HG02973 (cell line): ENCODE measurements around the gene PYGM.
"Not testable (repeated sequence)": the region's sequence is repeated elsewhere in the genome, so short reads cannot be mapped to it uniquely, and the experiment has no call there.

Source experiments
- ATAC-seq: cut with Tn5 transposase; IDR thresholded peaks from one replicate; pipeline ENCODE4 v1.9.1; 2021; ENCODE audit warnings: moderate library complexity; ENCODE audit not compliant: unreplicated experiment

PYGM gene

DNA sequence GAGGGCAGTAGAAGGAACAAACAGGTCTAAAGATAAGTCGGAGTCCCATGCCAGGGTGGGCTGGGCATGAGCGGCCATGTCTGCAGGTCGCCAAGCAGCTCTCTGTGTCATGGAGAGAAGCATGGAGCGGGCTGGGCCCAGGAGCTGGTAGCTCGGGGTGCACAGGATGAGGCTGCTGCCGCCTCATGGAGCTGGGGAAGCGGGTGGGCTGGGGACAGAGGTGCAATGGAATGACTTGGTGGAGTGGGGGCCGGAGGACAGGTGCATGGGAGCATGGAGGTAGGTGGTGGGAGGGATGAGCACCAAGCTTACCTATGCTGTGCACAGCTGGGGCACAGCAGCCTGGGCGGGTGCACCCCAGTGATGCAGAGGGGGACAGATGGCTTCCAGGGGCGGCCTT is 40.4 kb downstream of the PYGM start:
- ATAC-seq, result no peak

DNA sequence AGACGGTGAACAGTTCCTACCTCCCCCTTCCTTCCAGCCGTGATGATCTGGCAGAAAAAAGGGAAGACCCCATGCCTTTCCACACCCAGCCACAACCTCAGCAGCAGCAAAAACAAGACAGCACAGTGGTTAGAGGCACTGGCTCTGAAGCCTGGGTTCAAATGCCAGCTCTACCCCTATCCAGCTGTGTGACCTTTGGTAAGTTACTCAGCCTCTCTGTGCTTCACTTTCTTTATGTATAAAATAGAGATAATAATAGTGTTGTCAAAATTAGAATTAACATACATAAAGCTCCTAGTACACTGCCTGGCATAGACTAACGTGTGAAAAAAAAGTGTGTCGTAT is 41.0 kb downstream of the PYGM start:
- no peak for ATAC-seq

DNA sequence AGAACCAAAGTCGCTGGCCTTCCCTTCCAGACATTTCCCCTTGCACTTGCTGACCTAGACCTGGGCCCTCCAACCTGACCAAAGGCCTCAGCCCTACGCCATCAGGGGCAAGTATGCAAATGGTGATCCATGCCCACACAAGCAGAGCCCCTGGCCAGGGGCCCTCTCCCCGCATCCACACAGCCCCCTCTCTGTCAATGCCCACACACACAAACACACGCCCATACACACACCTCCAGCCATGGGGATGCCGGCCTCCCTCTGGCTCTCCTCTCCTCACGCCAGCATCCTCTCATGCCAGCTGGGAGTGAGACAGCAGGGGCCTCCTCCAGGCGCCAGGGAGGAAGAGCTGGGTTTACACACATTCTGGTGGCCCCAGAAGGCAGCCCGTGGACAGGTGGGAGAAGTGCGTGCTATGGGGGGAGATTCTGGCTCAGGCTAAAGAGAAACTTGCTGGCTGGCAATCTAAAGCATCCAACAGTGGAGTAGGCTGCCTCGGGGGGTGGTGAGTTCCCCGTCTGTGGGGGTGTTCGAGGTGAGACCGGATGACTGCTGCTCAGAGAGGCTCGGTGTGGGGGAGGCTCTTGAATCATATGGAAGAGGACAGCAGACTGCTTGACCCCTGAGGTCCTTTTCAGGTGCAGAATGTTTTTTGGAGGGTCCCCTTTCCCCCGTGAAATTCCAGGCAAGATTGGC is 41.5 kb downstream of the PYGM start:
- ATAC-seq, result no peak

DNA sequence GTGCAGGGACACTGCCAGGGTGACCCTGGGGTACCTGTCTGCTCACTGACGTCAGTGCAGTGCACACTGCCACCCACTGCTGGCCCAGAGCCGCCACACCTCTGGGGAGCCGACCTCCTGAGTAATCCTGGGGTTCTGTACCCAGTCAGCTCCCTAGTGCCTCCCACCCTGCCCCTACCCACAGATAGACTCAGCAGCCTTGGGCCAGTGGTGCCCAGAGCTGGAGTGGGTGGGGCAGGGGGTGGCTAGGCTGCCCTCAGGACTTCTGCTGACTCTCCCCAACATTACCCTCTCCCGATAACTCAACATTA is 42.6 kb downstream of the PYGM start:
- ATAC-seq, result no peak

DNA sequence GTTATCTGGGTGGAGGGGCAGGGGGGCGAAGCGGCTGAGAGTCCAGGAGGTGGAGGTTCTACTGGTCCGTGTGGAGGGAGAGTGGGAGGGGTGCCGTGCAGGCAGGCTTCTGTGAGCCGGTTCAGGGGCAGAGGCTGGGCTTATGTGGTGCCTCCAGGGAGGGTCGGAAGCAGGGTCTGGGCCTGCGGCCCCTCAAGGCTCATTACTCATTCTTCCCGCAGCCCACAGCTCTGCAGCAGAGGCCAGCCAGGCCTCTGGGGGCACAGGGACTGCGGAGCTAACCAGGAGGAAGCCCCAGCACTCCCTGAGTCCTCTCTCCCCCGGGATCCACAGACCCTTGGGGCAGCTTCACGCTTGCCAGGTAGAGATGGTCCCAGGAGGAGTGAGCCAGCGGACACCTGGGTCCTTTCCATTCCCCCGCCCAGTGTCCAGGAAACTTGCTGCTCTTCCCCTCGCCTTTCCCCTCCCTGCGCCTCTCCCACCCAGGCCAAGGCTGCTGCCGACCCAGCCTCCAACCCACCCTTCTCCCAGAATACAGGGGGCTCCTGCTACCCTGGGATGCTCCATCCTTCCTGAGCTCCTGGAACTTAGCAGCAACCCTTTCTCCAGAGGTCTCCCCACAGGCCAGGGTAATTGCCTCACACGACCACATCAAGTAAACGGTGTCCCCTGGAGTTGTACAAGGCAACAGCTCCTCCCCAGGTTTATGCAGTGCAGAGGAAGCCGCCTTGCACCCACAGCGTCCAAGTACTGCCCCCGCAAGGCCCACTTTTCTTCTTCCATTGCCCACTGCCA is 43.1 kb downstream of the PYGM start:
- no peak for ATAC-seq

DNA sequence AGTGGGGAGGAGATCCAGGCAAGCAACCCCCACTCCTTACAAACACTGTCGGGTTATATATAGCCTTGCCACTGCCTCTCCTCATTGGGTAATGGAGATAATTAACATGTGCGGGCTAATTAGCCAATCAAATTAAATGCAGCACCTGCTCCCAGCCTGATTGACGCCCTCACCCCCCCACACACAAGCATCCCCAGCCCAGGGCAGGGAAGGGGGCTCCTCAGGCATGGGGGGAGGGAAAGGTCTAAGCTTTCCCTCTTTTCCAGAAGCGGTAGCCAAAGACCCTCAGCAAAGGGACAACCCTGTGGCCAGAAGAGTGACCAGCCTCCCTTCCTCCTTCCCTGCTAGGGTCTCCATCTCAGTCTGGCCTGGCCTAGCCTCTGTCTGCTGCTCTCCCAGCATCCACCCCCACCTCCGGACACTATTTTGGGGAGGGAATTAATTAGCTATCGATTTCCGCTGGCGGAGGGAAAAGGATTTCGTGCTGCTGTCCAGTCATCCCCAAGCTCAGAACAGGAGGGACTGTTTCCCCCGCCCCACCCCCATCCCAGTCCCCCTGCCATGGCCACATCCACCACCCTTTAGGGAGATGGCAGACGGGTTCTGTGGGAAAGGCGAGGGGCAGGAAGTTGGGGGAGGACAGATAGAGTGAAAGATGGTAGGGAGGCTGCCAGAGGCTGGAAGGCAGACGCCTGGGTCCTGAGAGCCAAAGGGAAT is 43.9 kb downstream of the PYGM start:
- ATAC-seq, result no peak

DNA sequence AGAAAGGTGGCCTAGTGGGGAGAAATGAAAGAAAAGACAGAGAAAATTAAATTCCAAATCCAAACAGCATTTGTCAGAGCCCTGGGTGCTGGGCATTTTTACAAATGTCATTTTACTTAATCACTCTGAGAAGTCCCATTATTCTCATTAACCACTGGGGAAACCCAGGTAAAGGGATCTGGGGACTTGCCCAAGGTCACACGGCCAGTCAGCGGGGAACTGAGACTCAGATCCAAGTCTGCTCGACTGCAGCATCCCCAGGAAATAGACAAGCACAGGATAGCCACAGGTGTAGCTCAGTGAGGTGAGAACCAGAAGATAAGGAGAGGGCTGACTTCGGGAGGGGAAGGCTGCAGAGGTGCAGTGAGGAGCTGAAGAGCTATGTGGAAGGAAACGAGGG is 44.7 kb downstream of the PYGM start:
- no peak for ATAC-seq

DNA sequence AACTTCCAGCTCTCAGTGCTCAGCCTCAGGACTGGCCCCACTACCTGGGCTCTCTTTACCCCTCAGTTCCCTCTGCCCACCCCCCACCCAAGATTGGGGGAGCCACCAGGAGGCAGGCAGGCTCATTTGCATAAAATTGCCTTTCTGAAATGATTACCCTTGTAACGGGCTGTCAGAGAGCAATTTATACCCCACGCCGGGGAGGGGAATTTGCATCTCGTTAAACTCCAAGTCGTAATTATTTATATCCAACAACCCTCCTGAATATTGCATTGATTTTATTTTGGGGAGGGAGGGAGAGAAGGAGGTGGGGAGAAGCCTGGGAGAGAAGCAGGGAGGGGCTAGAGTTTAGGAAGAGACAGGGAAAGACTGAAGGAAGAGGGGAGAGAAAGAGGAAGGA is 45.1 kb downstream of the PYGM start:
- no peak for ATAC-seq

DNA sequence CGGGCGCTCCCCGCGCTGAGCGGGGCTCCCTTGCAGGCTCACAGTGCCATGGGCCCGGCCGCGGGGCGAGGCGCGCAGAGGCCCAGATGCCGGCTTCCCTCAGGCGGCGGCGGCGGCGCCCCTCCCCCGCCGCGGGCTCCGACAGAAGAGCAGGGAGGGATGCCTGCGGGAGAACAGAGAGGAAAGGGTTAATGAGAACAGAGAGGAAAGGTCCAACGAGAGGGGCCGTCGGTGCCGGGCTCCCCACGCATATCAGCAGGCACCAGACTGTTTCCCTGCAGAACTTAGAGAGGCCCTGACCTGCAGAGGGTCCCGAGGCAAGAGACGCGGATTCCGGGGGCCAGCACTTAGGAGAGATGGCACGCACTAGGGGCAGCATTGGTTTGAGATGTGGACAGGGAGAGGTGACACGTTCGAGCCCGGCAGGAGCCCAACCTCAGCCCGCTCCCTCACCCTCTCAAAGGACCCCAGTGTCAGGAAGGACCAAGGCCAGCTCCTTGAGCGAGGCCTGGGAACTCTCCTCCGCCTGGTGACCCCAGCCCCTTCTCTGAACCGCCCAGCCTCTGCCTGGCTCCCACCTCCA is 45.9 kb downstream of the PYGM start:
- no peak for ATAC-seq

DNA sequence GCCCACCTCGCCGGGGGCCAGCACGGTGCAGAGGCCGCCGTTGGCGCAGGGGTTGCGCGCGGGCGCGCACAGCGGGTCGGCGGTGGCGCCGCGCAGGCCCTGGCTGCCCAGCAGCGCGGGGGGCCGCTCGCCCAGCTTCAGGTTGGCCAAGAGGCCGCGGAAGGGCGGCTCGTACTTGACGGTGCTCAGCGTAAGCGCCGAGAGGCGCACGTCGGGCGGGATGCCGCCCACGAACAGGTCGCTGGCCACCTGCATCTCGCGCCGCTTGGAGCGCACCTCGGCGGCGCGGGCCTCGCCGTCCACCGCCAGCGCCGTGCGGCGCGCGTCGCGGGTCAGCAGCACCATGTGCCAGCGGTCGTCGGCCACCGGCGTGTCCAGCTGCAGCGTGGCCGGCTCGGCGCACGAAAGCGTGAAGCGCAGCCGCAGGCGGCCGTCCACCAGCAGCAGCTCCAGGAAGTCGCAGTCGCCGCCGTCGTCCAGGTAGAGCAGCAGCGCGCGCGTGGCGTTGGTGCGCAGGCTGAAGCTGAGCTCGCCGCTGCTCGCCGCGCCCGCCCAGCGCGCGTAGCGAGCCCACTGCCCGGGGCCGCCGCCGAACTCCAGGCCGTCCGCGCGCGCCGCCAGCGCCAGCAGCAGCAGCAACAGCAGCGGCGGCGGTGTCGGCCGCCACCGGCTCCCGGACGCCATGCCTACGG is 46.6 kb downstream of the PYGM start:
- no peak for ATAC-seq

DNA sequence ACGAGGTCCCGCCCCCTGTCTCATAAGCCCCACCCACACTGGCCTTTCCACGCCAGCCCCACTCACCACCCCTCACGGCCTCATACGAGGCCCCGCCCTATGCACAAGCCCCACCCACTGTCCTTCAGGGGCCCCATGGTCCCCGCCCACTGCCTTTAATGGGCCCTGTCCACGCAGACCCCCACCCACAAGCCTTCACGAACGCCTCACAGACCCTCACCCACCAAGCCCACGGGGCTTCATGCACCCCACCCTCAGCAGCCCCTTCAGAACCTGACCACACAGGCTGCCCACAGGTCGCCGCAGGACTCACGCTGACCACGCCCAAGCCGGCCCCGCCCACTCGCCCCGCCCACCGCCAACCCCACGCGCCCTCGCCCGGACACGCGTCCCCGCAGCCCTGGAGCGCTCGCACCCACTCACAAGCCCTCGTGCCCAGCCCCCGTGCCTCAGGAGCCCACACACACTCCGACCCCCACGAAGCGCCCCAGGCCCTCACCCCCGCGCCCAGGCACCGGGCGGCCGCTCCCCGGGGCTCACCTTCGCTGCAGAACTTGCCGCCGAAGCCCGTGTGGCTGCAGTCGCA is 47.3 kb downstream of the PYGM start:
- ATAC-seq, result no peak

DNA sequence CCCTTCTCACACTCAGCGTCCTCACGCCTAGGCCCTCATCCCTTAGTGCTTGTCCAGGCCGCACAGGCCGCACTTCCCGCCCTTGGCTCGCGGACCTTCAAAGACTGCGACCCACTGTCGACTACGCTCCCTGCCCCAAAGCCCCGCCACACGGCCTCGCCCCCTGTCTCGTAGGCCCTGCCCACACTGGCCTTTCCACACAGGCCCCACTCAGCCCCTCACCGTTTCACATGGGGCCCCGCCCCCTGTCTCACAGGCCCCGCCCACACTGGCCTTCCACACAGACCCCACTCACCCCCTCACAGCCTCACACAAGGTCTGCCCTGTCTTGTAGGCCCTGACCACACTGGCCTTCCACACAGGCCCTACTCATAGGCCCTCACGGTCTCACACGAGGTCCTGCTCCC is 47.8 kb downstream of the PYGM start:
- ATAC-seq, result no peak

DNA sequence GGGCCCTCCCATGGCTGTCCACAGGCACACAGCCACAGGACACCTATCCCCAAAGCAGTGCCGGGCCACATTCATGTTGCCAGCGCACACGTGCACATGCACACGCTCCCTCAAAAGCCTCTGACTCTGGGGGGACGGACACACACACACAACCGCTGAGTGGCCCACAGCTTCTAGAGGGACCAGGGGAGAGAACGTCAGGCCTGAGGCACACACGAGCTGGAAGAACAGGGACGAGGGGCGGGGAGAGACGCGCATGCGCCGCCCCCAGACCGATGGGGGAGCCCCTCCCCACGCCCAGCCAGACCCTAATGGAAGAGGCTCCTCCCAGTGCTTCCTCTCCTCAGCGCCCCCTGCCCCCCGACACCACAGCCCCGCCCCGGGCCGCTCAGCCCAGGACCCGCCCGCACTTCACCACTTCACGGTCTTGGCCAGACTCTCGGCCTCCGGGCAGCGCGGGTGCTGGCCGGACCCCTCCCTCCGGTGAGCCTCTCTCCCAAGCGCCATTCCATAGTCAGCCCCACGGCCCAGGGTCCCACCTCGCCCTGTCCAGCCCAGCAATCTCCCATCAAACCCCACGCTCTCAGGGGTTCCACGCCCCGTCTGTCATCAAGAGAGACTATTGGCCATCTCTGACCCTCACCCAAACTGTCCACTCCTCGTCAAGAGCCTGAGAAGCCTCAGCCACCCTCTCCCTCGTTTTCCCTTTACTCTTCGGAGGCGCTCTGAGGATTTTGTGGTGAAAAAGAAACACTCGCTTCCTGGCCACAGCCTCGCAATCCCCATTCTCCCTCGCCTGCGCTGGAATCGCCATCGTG is 48.4 kb downstream of the PYGM start:
- ATAC-seq, result no peak

DNA sequence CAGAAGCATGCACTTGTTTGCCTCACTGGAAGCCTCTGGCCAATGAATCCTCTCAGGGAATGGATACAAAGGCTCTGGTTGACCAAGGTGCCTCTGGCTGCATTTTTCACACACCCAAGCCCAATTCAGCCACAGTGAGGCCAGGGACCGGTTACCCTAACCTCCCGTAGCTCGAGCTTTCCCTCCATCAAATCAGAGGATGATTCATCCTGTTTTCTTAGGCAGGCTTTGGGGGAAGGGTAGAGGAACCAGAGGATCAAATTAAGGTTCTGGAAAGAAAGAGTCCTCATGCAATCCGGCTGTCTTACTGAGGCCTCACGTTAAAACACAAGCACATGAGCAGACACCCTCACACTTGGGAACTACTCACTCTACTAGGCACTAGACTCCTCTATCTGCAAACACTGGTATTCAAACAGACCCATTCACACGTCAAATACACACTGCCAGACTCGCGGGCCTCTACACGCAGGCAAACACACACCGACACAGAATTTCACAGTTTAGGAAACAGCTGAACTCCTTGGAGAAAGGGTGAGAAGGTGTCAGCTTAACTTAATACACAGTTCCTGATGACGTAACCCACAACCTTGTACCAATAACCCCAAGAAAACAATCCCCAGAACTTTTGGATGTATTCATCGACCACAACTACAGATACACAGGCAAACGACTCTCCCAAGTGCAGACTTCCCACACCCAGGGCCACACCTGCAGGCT is 49.2 kb downstream of the PYGM start:
- ATAC-seq, result no peak

DNA sequence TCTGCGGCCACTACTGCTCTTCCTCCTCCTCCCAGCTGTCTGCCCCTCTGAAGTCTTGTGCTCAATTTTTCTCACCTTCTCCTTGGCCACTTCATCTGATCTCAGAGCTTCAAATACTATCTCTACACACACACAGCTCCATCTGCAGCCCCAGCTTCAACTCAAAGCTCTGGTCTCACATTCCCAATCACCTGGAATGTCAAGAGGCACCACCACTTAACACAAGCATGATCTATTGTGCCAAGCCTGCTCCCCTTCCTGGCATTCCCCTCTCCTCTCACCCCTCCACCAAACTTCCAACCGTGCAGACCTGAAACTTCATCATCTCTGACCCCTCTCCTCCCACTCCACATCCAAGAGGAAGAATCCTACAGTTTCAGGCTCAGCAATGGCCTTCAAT is 54.3 kb downstream of the PYGM start:
- no peak for ATAC-seq

DNA sequence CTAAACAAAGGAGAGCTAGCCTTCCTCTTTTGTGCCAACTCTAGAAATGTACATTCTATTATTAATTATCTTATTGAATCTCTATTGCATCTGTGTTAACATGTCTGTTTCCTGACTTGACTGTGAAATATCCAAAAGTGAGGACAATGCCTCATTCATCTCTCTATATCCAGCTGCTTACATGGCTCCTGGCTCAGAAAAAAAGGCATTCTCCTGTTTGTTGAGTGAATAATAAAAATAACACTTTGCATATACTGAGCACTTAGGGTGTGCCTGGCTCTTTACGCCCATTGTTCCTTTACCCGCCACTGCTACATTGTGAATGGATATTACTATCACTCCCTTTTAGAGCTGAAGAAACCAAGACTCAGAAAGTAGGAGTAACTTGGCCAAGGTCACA is 56.7 kb downstream of the PYGM start:
- no peak for ATAC-seq

DNA sequence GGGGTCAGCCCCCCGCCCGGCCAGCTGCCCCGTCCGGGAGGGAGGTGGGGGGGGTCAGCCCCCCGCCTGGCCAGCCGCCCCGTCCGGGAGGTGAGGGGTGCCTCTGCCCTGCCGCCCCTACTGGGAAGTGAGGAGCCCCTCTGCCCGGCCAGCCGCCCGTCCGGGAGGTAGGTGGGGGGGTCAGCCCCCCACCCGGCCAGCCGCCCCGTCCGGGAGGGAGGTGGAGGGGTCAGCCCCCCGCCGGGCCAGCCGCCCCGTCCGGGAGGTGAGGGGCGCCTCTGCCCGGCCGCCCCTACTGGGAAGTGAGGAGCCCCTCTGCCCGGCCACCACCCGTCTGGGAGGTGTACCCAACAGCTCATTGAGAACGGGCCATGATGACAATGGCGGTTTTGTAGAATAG is 57.8 kb downstream of the PYGM start:
- ATAC-seq, result not testable (repeated sequence)

DNA sequence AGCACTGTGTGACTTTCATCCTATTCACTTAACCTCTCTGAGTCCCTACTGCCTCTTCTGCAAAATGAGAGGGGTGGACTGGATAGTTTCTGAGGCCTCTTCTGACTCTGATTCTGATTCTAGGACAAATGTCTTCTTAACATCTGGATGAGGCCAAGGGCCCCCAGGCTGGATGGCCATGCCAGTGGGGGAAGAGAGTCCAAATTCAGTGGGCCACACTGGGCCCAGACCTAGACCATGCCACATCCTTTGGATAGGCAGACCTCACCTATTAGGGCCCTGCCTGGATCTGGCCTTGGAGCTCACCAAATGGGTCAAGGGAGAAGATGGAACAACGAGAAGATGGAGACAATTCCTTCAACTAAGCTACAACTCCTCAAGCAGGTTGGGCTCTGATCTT is 61.3 kb downstream of the PYGM start:
- ATAC-seq, result no peak

DNA sequence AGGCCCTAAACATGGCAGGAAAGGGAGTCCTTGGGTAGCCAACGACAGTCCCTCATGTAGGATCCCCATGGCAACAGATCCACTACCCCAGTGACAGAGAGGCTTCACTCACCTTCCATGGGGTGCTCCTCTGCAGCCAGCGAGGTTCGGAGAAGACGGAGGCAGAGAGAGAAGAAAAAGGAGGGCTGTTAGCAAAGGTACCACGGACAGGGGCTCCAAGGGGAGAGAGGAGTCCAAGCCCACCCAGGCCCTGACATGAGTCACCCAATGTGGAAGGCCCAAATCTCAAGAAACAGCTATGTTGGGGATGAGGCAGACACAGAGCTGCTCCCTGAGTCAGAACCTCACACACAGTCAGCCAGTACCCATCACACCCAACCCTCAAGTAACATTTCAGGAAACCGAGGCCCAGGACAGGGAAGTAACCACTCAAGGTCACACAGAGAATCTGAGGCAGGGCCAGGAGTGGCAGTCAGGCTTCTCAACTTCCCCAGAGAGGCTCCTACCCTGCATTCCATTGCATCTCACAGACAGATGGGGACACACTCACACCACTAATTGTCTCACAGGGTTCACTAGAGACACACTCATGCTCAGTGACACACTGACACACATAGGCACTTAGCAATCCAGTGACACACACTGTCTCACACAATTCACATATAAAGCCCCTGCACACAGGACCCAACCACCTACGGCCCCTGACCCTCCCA is 62.0 kb downstream of the PYGM start:
- ATAC-seq, result no peak
